ENCODE data around the gene GNAQ.

DNA sequence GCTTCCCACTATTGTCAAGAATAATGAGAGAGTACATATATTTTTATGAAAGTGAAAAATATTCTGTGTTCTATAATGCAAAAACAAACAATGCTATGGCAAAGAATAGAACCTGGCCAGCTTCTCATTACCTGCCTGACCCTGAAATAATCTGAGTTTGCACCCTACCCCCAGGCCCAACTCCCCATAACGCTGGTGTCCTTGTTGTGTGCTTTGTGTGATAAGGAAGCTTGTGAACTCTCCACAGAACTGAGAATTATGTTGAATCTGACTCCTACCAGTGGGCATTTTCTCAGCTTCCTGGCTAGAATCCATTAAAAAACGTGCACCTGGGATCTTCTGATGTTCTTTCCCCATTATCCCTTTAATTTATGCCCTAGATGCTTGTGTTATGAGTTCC lies 205.5 kb downstream of the GNAQ start:
- no peak for TF ChIP-seq CTCF (IDR thresholded peaks at IDR 0.05; ENCODE audit: low read depth, low read length, poor library complexity, severe bottlenecking)
- TF ChIP-seq EZH2phosphoT487 (IDR thresholded peaks at IDR 0.05; ENCODE audit: borderline replicate concordance, low read length), result no peak

All from DOHH2 (cell line).